ENCODE measurements around the gene GARIN5A.
"Not testable (repeated sequence)": the region's sequence is repeated elsewhere in the genome, so short reads cannot be mapped to it uniquely, and the experiment has no call there.

GARIN5A gene

DNA sequence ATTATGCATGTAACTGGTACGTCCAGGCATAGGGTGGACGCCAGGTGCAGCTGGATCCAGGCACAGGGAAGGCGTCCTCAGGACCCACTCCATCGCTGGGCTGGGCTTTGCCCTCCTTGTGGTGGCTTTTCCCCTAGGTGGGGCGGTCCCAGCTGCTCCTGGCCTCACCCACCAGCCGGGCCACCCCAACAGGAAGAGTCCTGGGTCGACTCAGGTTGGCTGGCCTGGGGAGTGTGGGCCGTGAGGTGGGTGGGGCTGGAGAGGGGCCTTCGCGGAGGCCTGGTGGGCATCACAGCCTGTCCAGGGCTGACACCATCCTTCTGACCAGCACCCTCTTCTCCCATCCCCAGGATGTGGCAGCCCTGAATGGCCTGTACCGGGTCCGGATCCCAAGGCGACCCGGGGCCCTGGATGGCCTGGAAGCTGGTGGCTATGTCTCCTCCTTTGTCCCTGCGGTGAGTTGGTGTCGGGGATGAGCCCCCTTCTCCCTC lies 3.2 kb upstream of the GARIN5A start:
- H3K4me3 ChIP-seq (ENCODE audit: low read depth, low read length) = no peak overlapping the region
- TF ChIP-seq, protein P1, sequence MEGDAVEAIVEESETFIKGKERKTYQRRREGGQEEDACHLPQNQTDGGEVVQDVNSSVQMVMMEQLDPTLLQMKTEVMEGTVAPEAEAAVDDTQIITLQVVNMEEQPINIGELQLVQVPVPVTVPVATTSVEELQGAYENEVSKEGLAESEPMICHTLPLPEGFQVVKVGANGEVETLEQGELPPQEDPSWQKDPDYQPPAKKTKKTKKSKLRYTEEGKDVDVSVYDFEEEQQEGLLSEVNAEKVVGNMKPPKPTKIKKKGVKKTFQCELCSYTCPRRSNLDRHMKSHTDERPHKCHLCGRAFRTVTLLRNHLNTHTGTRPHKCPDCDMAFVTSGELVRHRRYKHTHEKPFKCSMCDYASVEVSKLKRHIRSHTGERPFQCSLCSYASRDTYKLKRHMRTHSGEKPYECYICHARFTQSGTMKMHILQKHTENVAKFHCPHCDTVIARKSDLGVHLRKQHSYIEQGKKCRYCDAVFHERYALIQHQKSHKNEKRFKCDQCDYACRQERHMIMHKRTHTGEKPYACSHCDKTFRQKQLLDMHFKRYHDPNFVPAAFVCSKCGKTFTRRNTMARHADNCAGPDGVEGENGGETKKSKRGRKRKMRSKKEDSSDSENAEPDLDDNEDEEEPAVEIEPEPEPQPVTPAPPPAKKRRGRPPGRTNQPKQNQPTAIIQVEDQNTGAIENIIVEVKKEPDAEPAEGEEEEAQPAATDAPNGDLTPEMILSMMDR (IDR thresholded peaks at IDR 0.05; ENCODE audit: low read depth, low read length, missing control alignments) = no peak

DNA sequence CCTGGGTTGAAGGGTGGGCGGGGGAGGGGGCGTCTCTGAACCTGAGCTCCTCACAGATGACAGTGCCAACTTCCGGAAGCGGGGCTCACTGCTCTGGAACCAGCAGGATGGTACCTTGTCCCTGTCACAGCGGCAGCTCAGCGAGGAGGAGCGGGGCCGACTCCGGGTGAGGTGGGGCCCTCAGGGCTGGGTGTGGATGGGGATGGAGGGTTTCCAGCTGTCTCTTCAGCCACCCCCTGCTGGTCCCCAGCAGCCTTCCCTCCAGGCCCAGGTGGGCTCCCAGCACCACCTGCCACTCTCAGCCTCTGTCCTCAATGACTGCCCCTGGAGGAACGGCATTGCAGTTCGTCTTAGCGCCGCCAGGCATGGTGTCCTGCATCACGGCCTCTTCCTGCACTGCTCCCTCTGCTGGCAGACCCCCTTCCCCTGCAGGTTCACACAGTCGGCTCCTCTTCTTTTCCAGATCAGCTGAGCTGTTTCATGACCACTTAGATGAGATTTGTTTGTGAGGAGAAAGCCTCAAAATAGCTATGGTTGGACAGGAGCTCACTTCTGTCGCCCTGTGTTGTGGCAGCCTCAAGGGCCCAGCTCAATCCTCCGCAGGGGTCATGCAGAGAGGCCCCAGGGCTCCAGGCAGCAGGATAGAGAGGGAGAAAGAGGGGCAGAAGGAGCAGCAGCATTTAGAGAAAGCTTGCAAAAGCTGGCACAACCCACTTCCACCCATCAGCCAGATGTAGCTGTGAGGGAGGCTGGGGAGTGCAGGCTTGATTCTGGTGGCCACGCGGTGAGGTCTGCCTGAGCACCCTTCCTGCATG lies 2.5 kb upstream of the GARIN5A start:
- DNase-seq (ENCODE audit: low read depth) = no peak
- H3K4me3 ChIP-seq (ENCODE audit: low read depth, low read length) = no peak overlapping the region
- TF ChIP-seq, protein P1 (IDR thresholded peaks at IDR 0.05; ENCODE audit: low read depth, low read length, missing control alignments) = peak; percentile 49

More for the DNA sequence above, 3.2 kb upstream of the GARIN5A start:
- DNase-seq (ENCODE audit: low read depth) = no peak

DNA sequence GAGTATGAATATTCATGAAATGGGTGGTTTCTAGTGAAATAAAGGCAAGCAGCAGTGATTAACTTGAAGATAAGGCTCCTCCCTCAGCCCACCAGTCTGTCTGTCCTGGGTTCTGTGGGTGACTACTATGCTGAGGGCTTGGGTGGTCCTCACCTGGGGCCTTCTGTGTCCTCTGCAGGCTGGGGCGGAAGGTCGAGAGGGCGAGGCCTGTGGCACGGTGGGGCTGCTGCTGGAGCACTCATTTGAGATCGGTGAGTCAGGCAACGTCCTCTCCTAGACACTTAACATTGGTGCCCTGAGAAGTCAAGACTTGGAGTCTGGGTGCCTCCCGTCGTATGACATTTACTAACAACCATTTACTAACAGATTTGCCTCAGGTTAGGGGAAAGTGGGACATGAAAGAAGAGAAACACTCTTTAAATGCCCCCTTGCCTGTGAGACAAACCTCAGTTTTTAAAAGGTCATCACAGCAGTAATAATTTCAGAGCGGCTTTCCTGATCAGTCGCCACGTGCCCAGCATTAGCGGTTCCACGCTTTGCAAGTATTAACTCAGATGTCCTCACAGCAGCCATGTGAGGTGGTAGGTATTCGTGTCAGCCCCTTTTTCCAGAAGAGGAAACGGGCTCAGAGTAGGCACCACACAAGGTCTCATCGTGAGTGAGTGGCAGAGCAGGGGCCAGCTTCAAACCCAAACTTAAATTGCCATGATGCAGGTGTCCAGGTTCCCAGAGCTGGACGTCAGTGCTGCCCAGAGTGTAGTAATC lies 1.3 kb upstream of the GARIN5A start:
- peak overlapping the region; percentile 77 for H3K4me3 ChIP-seq (ENCODE audit: low read depth, low read length)
- DNase-seq (ENCODE audit: low read depth) = no peak
- TF ChIP-seq, protein P1 (IDR thresholded peaks at IDR 0.05; ENCODE audit: low read depth, low read length, missing control alignments) = no peak

DNA sequence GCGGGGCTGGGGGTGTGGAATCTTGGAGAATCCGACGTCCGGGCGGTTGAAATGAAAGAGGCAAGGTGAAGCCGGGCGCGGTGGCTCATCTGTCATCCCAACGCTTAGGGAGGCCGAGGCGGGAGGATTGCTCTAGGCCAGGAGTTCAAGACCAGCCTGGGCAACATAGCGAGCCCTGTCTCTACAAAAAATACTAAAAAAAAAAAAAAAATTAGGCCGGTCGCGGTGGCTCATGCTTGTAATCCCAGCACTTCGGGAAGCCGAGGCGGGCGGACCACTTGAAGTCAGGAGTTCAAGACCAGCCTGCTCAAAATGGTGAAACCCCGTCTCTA lies 225 bp upstream of the GARIN5A start:
- peak overlapping the region; percentile 77 for H3K4me3 ChIP-seq (ENCODE audit: low read depth, low read length)
- TF ChIP-seq, protein P1 (IDR thresholded peaks at IDR 0.05; ENCODE audit: low read depth, low read length, missing control alignments) = no peak
- no peak for DNase-seq (ENCODE audit: low read depth)

DNA sequence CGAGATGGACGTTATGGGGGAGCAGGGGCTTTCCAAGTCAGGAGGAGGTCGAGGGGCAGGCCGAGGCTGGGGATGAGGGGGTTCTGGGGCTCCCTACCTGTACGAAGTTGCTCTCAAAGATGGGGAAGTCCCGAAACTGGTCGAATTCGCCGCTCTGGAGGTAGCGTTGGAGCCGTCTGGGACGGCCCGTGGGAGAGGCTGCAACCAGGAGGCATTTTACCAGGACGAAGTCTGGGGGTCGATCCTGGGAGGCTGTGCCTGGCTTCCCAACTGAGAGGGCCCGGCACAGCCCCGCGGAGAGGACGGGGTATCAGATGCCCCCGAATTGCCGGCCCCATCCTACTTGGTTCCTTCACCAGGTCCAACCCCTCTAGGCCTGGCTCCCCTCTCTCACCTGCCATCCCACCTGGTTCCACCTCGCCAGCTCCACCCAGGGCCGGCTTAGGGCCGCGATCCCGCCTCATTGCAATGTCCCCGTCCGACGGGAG lies 868 bp downstream of the GARIN5A start:
- H3K4me3 ChIP-seq (ENCODE audit: low read depth, low read length) = no peak overlapping the region
- no peak for DNase-seq (ENCODE audit: low read depth)
- TF ChIP-seq, protein P1 (IDR thresholded peaks at IDR 0.05; ENCODE audit: low read depth, low read length, missing control alignments) = no peak

DNA sequence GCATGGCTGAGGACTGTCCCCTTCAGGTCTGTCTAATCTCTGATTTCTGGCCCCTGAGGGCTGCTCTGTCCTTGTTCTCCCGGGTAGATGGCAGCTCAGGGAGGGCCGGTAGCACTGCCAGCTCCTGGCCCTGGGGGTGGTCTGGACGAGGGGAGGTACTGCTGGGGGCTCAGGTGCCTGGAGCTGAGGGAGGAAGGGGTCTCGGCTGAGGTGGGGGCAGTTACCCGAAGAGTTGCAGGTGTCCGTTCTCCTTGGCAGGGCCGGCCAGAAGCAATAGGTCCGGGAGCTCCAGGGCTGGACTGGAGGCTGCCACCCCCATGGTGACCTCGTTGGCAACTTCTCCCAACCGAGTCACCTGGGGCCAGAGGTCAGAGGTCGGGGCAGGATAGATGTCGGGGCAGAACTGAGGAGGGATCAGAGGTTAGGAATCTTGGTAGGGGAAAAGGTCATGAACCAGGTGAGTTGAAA lies 1.5 kb downstream of the GARIN5A start:
- TF ChIP-seq, protein P1 (IDR thresholded peaks at IDR 0.05; ENCODE audit: low read depth, low read length, missing control alignments) = no peak
- DNase-seq (ENCODE audit: low read depth) = no peak
- H3K4me3 ChIP-seq (ENCODE audit: low read depth, low read length) = no peak overlapping the region

DNA sequence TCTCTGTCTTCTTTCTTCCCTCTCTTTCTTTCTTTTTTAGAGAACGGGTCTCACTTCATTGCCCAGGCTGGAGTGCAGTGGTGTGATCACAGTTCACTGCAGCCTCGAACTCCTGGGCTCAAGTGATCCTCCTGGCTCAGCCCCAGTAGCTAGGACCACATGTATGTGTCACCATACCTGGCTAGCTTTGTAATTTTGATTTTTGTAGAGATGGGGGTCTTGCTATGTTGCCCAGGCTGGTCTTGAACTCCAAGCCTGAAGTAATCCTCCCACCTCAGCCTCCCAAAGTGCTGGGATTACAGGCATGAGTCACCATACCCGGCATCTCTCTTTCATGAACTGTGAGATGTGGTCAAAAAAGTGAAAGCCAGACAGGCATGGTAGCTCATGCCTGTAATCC lies 3.3 kb downstream of the GARIN5A start:
- not testable (repeated sequence) for DNase-seq (ENCODE audit: low read depth); H3K4me3 ChIP-seq (ENCODE audit: low read depth, low read length)
